Panc1 (cell line): Measurements from ENCODE around the gene INPP5B.

Source experiments
- POLR2AphosphoS5 ChIP-seq: IDR thresholded peaks from 2 replicates; pipeline ENCODE4 v1.6.1; 2012; ENCODE audit warnings: mild to moderate bottlenecking, low read depth, low read length, moderate library complexity
- TF ChIP-seq, protein P1 (sequence below): fragments of 450-650 bp; IDR thresholded peaks from 2 replicates; pipeline ENCODE4 v1.5.1; 2017; ENCODE audit warnings: mild to moderate bottlenecking

DNA sequence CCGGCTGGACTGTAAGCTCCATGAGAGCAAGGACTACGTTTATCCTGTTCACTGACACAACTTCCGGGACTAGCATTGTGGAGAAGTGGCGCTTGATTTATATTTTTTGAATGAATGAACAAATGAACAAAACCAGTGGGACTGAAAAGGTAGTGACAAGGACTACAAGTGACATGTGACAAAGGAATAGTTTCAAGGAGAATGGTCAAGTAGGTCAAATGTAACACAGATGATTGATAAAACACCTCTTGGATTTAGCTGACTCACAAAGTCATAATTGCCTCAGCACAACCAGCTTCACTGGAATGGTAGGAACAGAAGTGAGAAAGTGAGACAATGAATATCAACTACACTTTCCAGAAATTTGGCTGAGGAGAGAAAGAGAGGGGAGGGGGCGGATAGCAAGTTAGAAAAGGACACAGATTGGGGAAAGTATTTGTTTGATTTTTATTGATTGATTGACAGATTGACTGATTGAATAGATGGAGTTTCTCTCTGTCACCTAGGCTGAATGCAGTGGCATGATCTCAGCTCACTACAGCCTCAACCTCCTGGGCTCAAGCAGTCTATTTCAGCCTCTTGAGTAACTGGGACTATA is 101.7 kb downstream of the INPP5B start:
- TF ChIP-seq POLR2AphosphoS5 = no peak
- TF ChIP-seq, protein P1, sequence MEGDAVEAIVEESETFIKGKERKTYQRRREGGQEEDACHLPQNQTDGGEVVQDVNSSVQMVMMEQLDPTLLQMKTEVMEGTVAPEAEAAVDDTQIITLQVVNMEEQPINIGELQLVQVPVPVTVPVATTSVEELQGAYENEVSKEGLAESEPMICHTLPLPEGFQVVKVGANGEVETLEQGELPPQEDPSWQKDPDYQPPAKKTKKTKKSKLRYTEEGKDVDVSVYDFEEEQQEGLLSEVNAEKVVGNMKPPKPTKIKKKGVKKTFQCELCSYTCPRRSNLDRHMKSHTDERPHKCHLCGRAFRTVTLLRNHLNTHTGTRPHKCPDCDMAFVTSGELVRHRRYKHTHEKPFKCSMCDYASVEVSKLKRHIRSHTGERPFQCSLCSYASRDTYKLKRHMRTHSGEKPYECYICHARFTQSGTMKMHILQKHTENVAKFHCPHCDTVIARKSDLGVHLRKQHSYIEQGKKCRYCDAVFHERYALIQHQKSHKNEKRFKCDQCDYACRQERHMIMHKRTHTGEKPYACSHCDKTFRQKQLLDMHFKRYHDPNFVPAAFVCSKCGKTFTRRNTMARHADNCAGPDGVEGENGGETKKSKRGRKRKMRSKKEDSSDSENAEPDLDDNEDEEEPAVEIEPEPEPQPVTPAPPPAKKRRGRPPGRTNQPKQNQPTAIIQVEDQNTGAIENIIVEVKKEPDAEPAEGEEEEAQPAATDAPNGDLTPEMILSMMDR = no peak
